Activated T-cell treated with anti-CD3 and anti-CD28 coated beads, Interleukin-2, amount 50 U/mL, for 48 hours (primary cell): ENCODE measurements around the gene TTC33.

Experiments
- DNase-seq, 2 experiments: peaks; one replicate each; pipeline ENCODE4 v3.0.0-alpha.2; 2020

TTC33 gene

GRCh38 chr5:40477856-40478546 is 277.8 kb downstream of the TTC33 start:
- no peak for DNase-seq

- no peak for DNase-seq
These were observed 280.2 kb downstream of the TTC33 start for GRCh38 chr5:40475561-40475960.

DNA sequence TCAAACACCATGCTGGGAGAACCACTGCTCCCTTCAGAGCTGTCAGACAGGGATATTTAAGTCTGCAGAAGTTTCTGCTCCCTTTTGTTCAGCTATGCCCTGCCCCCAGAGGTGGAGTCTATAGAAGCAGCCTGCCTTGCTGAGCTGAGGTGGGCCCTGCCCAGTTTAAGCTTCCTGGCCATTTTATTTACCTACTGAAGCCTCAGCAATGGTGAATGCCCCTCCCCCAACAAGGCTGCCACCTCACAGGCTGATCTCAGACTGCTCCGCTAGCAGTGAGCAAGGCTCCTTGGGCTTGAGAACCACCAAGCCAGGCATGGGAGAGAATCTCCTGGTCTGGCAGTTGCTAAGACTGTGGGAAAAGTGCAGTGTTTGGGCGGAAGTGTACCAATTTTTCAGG is 281.5 kb downstream of the TTC33 start:
- DNase-seq = no peak

GRCh38 chr5:40465416-40465815 is 290.3 kb downstream of the TTC33 start:
- DNase-seq = no peak

DNA sequence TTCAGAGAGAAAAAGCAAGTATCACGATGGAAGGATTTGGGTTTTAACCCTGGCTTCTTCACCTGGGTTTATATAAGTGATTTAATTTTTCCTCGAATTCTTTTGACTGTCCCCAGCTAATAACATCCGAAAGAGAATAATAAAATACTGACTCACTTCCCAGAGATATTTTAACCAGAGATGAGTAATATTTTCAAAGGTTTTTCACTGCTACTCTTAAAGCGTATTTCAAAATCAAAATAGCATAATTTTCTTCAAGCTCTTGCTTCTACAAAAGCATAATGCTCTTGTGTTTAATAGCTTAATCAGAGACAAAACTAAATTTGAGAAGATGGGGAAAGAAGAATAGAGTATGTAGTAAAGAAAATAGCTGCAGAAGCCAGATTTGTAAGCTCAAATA is 291.2 kb downstream of the TTC33 start:
- DNase-seq = no peak
